HCT116 (cell line): ENCODE measurements around the gene AP1M2.

Experiments used
- ATF3 ChIP-seq: IDR thresholded peaks from 2 replicates; pipeline ENCODE4 v1.6.1; 2012
- RAD21 ChIP-seq: IDR thresholded peaks from 2 replicates; pipeline ENCODE4 v1.6.1; 2012; ENCODE audit warnings: low read depth, mild to moderate bottlenecking
- SIN3A ChIP-seq: IDR thresholded peaks from 2 replicates; pipeline ENCODE4 v1.6.1; 2012; ENCODE audit warnings: low read depth
- TF ChIP-seq, protein P1 (sequence below), 3 experiments: fragments of 200-600 bp in 1 of 3; sonication (generic) in 1 of 3; IDR thresholded peaks in 2 of 3; conservative IDR thresholded peaks in 1 of 3; 2 replicates each; pipeline ENCODE4 v1.5.1; 2012 to 2017; ENCODE audit warnings: low read depth in 2 of 3, low read length in 2 of 3, antibody characterized with exemption in 1 of 3, borderline replicate concordance in 1 of 3, control low read depth in 1 of 3, mild to moderate bottlenecking in 1 of 3, mixed read lengths in 1 of 3, mixed run types in 1 of 3, moderate library complexity in 1 of 3; ENCODE audit not compliant: insufficient read depth in 1 of 3
- TF ChIP-seq, protein P2 (sequence below): IDR thresholded peaks from 2 replicates; pipeline ENCODE4 v1.6.1; 2012; ENCODE audit warnings: low read depth

GRCh38 chr19:10604460-10604980, 17.4 kb upstream of the AP1M2 start:
- TF ChIP-seq, protein P1, sequence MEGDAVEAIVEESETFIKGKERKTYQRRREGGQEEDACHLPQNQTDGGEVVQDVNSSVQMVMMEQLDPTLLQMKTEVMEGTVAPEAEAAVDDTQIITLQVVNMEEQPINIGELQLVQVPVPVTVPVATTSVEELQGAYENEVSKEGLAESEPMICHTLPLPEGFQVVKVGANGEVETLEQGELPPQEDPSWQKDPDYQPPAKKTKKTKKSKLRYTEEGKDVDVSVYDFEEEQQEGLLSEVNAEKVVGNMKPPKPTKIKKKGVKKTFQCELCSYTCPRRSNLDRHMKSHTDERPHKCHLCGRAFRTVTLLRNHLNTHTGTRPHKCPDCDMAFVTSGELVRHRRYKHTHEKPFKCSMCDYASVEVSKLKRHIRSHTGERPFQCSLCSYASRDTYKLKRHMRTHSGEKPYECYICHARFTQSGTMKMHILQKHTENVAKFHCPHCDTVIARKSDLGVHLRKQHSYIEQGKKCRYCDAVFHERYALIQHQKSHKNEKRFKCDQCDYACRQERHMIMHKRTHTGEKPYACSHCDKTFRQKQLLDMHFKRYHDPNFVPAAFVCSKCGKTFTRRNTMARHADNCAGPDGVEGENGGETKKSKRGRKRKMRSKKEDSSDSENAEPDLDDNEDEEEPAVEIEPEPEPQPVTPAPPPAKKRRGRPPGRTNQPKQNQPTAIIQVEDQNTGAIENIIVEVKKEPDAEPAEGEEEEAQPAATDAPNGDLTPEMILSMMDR (IDR thresholded peaks at IDR 0.05 in 2 of 3, conservative IDR thresholded peaks at IDR 0.05 in 1 of 3; ENCODE audit: borderline replicate concordance in 1 of 3, insufficient read depth in 1 of 3, low read depth in 2 of 3, low read length in 2 of 3) = no peak
- TF ChIP-seq RAD21 (no peak), SIN3A (no peak), ATF3 (no peak)
- TF ChIP-seq, protein P2, sequence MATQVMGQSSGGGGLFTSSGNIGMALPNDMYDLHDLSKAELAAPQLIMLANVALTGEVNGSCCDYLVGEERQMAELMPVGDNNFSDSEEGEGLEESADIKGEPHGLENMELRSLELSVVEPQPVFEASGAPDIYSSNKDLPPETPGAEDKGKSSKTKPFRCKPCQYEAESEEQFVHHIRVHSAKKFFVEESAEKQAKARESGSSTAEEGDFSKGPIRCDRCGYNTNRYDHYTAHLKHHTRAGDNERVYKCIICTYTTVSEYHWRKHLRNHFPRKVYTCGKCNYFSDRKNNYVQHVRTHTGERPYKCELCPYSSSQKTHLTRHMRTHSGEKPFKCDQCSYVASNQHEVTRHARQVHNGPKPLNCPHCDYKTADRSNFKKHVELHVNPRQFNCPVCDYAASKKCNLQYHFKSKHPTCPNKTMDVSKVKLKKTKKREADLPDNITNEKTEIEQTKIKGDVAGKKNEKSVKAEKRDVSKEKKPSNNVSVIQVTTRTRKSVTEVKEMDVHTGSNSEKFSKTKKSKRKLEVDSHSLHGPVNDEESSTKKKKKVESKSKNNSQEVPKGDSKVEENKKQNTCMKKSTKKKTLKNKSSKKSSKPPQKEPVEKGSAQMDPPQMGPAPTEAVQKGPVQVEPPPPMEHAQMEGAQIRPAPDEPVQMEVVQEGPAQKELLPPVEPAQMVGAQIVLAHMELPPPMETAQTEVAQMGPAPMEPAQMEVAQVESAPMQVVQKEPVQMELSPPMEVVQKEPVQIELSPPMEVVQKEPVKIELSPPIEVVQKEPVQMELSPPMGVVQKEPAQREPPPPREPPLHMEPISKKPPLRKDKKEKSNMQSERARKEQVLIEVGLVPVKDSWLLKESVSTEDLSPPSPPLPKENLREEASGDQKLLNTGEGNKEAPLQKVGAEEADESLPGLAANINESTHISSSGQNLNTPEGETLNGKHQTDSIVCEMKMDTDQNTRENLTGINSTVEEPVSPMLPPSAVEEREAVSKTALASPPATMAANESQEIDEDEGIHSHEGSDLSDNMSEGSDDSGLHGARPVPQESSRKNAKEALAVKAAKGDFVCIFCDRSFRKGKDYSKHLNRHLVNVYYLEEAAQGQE = no peak
